HG02981 (cell line): ENCODE data around the gene TADA1.

ENCODE experiments used
- ATAC-seq: cut with Tn5 transposase; IDR thresholded peaks from one replicate; pipeline ENCODE4 v1.9.1; 2021; ENCODE audit warnings: mild to moderate bottlenecking, moderate library complexity; ENCODE audit not compliant: unreplicated experiment

TADA1 gene

GRCh38 chr1:166875734-166876539 is at the start of gene TADA1:
Gene TADA1 (minus strand): TSS chr1:166876264. CDS start chr1:166876233, 31 bp downstream.
- peak; percentile 86 for ATAC-seq

- ATAC-seq = no peak
These were observed 48.9 kb upstream of the TADA1 start for GRCh38 chr1:166924823-166925541.

GRCh38 chr1:166920561-166921475 is 44.8 kb upstream of the TADA1 start:
- no peak for ATAC-seq

GRCh38 chr1:166918956-166919316 is 42.9 kb upstream of the TADA1 start:
- no peak for ATAC-seq

GRCh38 chr1:166918088-166918955 is 42.3 kb upstream of the TADA1 start:
- no peak for ATAC-seq

- ATAC-seq = no peak
These were observed 39.9 kb upstream of the TADA1 start for GRCh38 chr1:166915941-166916340.

GRCh38 chr1:166915042-166915441 is 39.0 kb upstream of the TADA1 start:
- ATAC-seq = no peak

- no peak for ATAC-seq
These were observed 38.0 kb upstream of the TADA1 start for GRCh38 chr1:166914111-166914510.

- no peak for ATAC-seq
These were observed 35.6 kb upstream of the TADA1 start for GRCh38 chr1:166911624-166912023.

GRCh38 chr1:166910396-166910994 is 34.4 kb upstream of the TADA1 start:
- peak; percentile 96 for ATAC-seq

- no peak for ATAC-seq
These were observed 32.9 kb upstream of the TADA1 start for GRCh38 chr1:166908942-166909341.

- no peak for ATAC-seq
These were observed 31.7 kb upstream of the TADA1 start for GRCh38 chr1:166907763-166908162.

- no peak for ATAC-seq
These were observed 31.0 kb upstream of the TADA1 start for GRCh38 chr1:166907051-166907450.

- no peak for ATAC-seq
These were observed 30.6 kb upstream of the TADA1 start for GRCh38 chr1:166906647-166907046.

- no peak for ATAC-seq
These were observed 29.8 kb upstream of the TADA1 start for GRCh38 chr1:166905900-166906299.

GRCh38 chr1:166905136-166905535 is 29.1 kb upstream of the TADA1 start:
- ATAC-seq = no peak

- ATAC-seq = no peak
These were observed 27.2 kb upstream of the TADA1 start for GRCh38 chr1:166903232-166903631.

- no peak for ATAC-seq
These were observed 26.2 kb upstream of the TADA1 start for GRCh38 chr1:166902279-166902678.

- ATAC-seq = no peak
These were observed 24.9 kb upstream of the TADA1 start for GRCh38 chr1:166900987-166901386.

GRCh38 chr1:166899769-166900168 is 23.7 kb upstream of the TADA1 start:
- ATAC-seq = no peak
